IMR-90 (cell line): Measurements from ENCODE around the gene RALGPS1. TPM values are rescaled to one million over a fixed set of nuclear protein-coding genes. Genes with fewer than 3 reads are reported as not detected.

Source experiments
- ATAC-seq: fragments of 200-7000 bp; cut with Tn5 transposase; 2 replicates; pipeline ENCODE4 v1.9.1; 2020; ENCODE audit warnings: low read depth, mild to moderate bottlenecking, moderate library complexity
- BruUV-seq: library from RNA; stranded (reverse); fragments of 400-500 nt; replicated peaks from 2 replicates; lab custom pipeline; 2021; lab: Mats Ljungman, UMichigan
- CTCF ChIA-PET: fragments of 300-600 bp; formaldehyde crosslinking; extraction: SDS; loops from one replicate; lab custom pipeline; 2021; ENCODE audit warnings: antibody characterized with exemption; lab: Yijun Ruan, JAX
- POLR2A ChIA-PET: fragments of 300-600 bp; sonication (Branson Sonifier 250); formaldehyde crosslinking; loops from one replicate; lab custom pipeline; 2022; ENCODE audit warnings: antibody characterized with exemption; ENCODE audit not compliant: unreplicated experiment; lab: Charles Lee
- DNase-seq: peaks from one replicate; pipeline ENCODE4 v3.0.0; 2013
- H2AFZ ChIP-seq: replicated peaks from 2 replicates; pipeline ENCODE3; 2013; ENCODE audit warnings: low read length, mild to moderate bottlenecking; ENCODE audit not compliant: poor library complexity
- H2AK5ac ChIP-seq: 2 replicates; pipeline ENCODE4 v1.6.1; 2013; ENCODE audit warnings: low read depth, low read length, inconsistent platforms
- H2AK9ac ChIP-seq: replicated peaks from 2 replicates; pipeline ENCODE3; 2013; ENCODE audit warnings: mild to moderate bottlenecking, low read depth, low read length, moderate library complexity; ENCODE audit not compliant: poor library complexity
- H2BK120ac ChIP-seq: 2 replicates; pipeline ENCODE4 v1.6.1; 2013; ENCODE audit warnings: low read depth, low read length, inconsistent platforms
- H2BK15ac ChIP-seq: 3 replicates; pipeline ENCODE4 v1.6.1; 2013; ENCODE audit warnings: low read depth, low read length, inconsistent platforms
- H2BK20ac ChIP-seq: 2 replicates; pipeline ENCODE4 v1.6.1; 2013; ENCODE audit warnings: low read depth, mild to moderate bottlenecking, inconsistent platforms, low read length, moderate library complexity
- H2BK5ac ChIP-seq: 2 replicates; pipeline ENCODE4 v1.6.1; 2013; ENCODE audit warnings: mild to moderate bottlenecking, low read depth, low read length, inconsistent platforms; ENCODE audit not compliant: poor library complexity, severe bottlenecking
- H3K14ac ChIP-seq: replicated peaks from 2 replicates; pipeline ENCODE4 v1.6.1; 2013; ENCODE audit warnings: low read depth, low read length, inconsistent platforms
- H3K18ac ChIP-seq: 2 replicates; pipeline ENCODE4 v1.6.1; 2013; ENCODE audit warnings: low read depth, low read length, control low read depth
- H3K23ac ChIP-seq: 2 replicates; pipeline ENCODE4 v1.6.1; 2013; ENCODE audit warnings: low read depth, low read length, inconsistent platforms
- H3K27ac ChIP-seq: 2 replicates; pipeline ENCODE4 v1.5.1; 2013; ENCODE audit warnings: mild to moderate bottlenecking, control low read depth, low read length; ENCODE audit not compliant: insufficient read depth
- H3K27me3 ChIP-seq: 2 replicates; pipeline ENCODE4 v1.6.1; 2013; ENCODE audit warnings: low read length; ENCODE audit not compliant: control insufficient read depth, insufficient read depth
- H3K36me3 ChIP-seq: 2 replicates; pipeline ENCODE4 v1.6.1; 2013; ENCODE audit warnings: low read length, mixed read lengths; ENCODE audit not compliant: control insufficient read depth, insufficient read depth
- H3K4ac ChIP-seq: 2 replicates; pipeline ENCODE4 v1.6.1; 2013; ENCODE audit warnings: low read depth, low read length, inconsistent platforms
- H3K4me1 ChIP-seq: 2 replicates; pipeline ENCODE4 v1.6.1; 2013; ENCODE audit warnings: low read length, mixed read lengths; ENCODE audit not compliant: control insufficient read depth, insufficient read depth
- H3K4me2 ChIP-seq: 2 replicates; pipeline ENCODE4 v1.6.1; 2013; ENCODE audit warnings: low read depth, mild to moderate bottlenecking, control low read depth, low read length, moderate library complexity
- H3K4me3 ChIP-seq: 2 replicates; pipeline ENCODE4 v1.5.1; 2013; ENCODE audit warnings: low read depth, mild to moderate bottlenecking, control low read depth, low read length, moderate library complexity; ENCODE audit not compliant: insufficient read depth
- H3K56ac ChIP-seq: 2 replicates; pipeline ENCODE4 v1.6.1; 2013; ENCODE audit warnings: low read length, inconsistent platforms; ENCODE audit not compliant: insufficient read depth; ENCODE audit errors: extremely low read depth
- H3K79me1 ChIP-seq, 2 experiments: 2 replicates each; pipeline ENCODE4 v1.6.1; 2013; ENCODE audit warnings: low read length in 2 of 2, inconsistent platforms in 1 of 2, low read depth in 1 of 2
- H3K9ac ChIP-seq: 2 replicates; pipeline ENCODE4 v1.6.1; 2013; ENCODE audit warnings: low read depth, low read length, control low read depth
- H3K9me1 ChIP-seq: 2 replicates; pipeline ENCODE4 v1.6.1; 2013; ENCODE audit warnings: low read length, inconsistent platforms; ENCODE audit not compliant: insufficient read depth
- H3K9me3 ChIP-seq: 2 replicates; pipeline ENCODE4 v1.6.1; 2013; ENCODE audit warnings: low read length; ENCODE audit not compliant: control insufficient read depth, insufficient read depth
- H4K20me1 ChIP-seq: 2 replicates; pipeline ENCODE4 v1.6.1; 2013; ENCODE audit warnings: low read length, inconsistent platforms; ENCODE audit not compliant: insufficient read depth
- H4K5ac ChIP-seq: 2 replicates; pipeline ENCODE4 v1.6.1; 2013; ENCODE audit warnings: mild to moderate bottlenecking, low read depth, low read length, control low read depth
- H4K8ac ChIP-seq, 2 experiments: 2 replicates each; pipeline ENCODE4 v1.6.1; 2013; ENCODE audit warnings: low read depth in 2 of 2, low read length in 2 of 2, control low read depth in 1 of 2, inconsistent platforms in 1 of 2
- H4K91ac ChIP-seq: 2 replicates; pipeline ENCODE4 v1.6.1; 2013; ENCODE audit warnings: low read depth, low read length, inconsistent platforms; ENCODE audit not compliant: insufficient read depth
- BHLHE40 ChIP-seq: fragments of 150-350 bp; IDR thresholded peaks from 2 replicates; pipeline ENCODE4 v1.6.1; 2016; ENCODE audit warnings: mild to moderate bottlenecking, low read depth, low read length
- CEBPB ChIP-seq: IDR thresholded peaks from 2 replicates; pipeline ENCODE4 v1.6.1; 2012; ENCODE audit warnings: low read depth, low read length, improper control_type of control experiment
- CHD1 ChIP-seq: IDR thresholded peaks from 2 replicates; pipeline ENCODE4 v1.6.1; 2012; ENCODE audit warnings: low read depth, low read length, improper control_type of control experiment
- FOS ChIP-seq: fragments of 150-350 bp; IDR thresholded peaks from 2 replicates; pipeline ENCODE4 v1.6.1; 2016; ENCODE audit warnings: low read depth, low read length
- MAFK ChIP-seq: IDR thresholded peaks from 2 replicates; pipeline ENCODE4 v1.6.1; 2012; ENCODE audit warnings: low read depth, low read length, improper control_type of control experiment
- MAZ ChIP-seq: IDR thresholded peaks from 2 replicates; pipeline ENCODE4 v1.6.1; 2012; ENCODE audit warnings: low read depth, mild to moderate bottlenecking, low read length, improper control_type of control experiment, moderate library complexity, borderline replicate concordance
- MXI1 ChIP-seq: IDR thresholded peaks from 2 replicates; pipeline ENCODE4 v1.6.1; 2012; ENCODE audit warnings: low read depth, mild to moderate bottlenecking, low read length, moderate library complexity, borderline replicate concordance
- NFE2L2 ChIP-seq: fragments of 150-350 bp; IDR thresholded peaks from 2 replicates; pipeline ENCODE4 v1.6.1; 2016; ENCODE audit warnings: low read depth, mild to moderate bottlenecking, low read length
- POLR2A ChIP-seq: IDR thresholded peaks from 2 replicates; pipeline ENCODE4 v1.6.1; 2012; ENCODE audit warnings: mild to moderate bottlenecking, low read depth, low read length
- RAD21 ChIP-seq: IDR thresholded peaks from 2 replicates; pipeline ENCODE4 v1.6.1; 2012; ENCODE audit warnings: low read length, improper control_type of control experiment
- RCOR1 ChIP-seq: IDR thresholded peaks from 2 replicates; pipeline ENCODE4 v1.6.1; 2012; ENCODE audit warnings: mild to moderate bottlenecking, low read length, improper control_type of control experiment; ENCODE audit not compliant: insufficient replicate concordance
- RFX5 ChIP-seq: IDR thresholded peaks from 2 replicates; pipeline ENCODE4 v1.8.0; 2012; ENCODE audit warnings: low read depth, mild to moderate bottlenecking, low read length, moderate library complexity
- SMC3 ChIP-seq: fragments of 150-350 bp; IDR thresholded peaks from 2 replicates; pipeline ENCODE4 v1.6.1; 2016; ENCODE audit warnings: low read depth, mild to moderate bottlenecking, antibody characterized with exemption, low read length, moderate library complexity
- USF2 ChIP-seq: fragments of 150-350 bp; IDR thresholded peaks from 2 replicates; pipeline ENCODE4 v1.6.1; 2017; ENCODE audit warnings: mild to moderate bottlenecking, antibody characterized with exemption, low read length, low read depth
- WGBS, 2 experiments: methylation state at CpG; one replicate each; pipeline versions ENCODE4 v1.1.5 to v1.1.7; 2013; ENCODE audit warnings: missing lambda C conversion rate in 2 of 2; ENCODE audit not compliant: insufficient read length in 1 of 2; ENCODE audit errors: extremely low coverage in 2 of 2; 5-methylcytosine and 5-hydroxymethylcytosine counted together
- dilution Hi-C: fragments of 300-500 bp; cut with HindIII; formaldehyde crosslinking; loops from one replicate; pipeline ENCODE4 v1.14.3; 2018; ENCODE audit warnings: low sequenced_read_pairs; ENCODE audit not compliant: unreplicated experiment
- in situ Hi-C: fragments of 300-500 bp; cut with MboI; formaldehyde crosslinking; loops from 3 replicates; pipeline ENCODE4 v1.14.3; 2019; ENCODE audit warnings: low sequenced_read_pairs, inconsistent platforms, mixed read lengths
- intact Hi-C: fragments of 100-400 bp; cut with micrococcal nuclease; formaldehyde crosslinking; loops from 2 replicates; pipeline ENCODE4 v1.10.0; 2022
- polyA plus RNA-seq, 3 experiments: library from polyadenylated mRNA; depleted of rRNA; stranded (reverse); fragments of >200 nt; gene quantifications; 2 replicates each; pipeline ENCODE4 v1.2.3, GENCODE V29; 2012; ENCODE audit warnings: low replicate concordance in 1 of 3
- total RNA-seq: library from RNA; depleted of rRNA; stranded (reverse); fragments of >200 nt; gene quantifications from 2 replicates; pipeline ENCODE4 v1.2.3, GENCODE V29; 2012
- TF ChIP-seq, protein P1 (sequence below): fragments of 150-350 bp; IDR thresholded peaks from 2 replicates; pipeline ENCODE4 v1.6.1; 2016; ENCODE audit warnings: low read depth, mild to moderate bottlenecking, low read length, moderate library complexity, borderline replicate concordance

The RALGPS1 gene
- total and polyA plus RNA-seq, 2 of the 4 experiments (the other 2 are of a cell fraction), result 0.90 to 2.8 TPM

GRCh38 chr9:127182901-127183746 lies 268.5 kb downstream of the RALGPS1 start:
- Histone ChIP-seq H2AFZ (no peak overlapping the region), H3K9me1 (peaks cover 12% of the 10 kb centered on the region), H3K18ac (no peak overlapping the region; the same call in 1 of the 2 replicates), H3K4me3 (no peak overlapping the region), H3K27ac (no peak overlapping the region), H2BK5ac (no peak overlapping the region), H3K9ac (no peak overlapping the region), H2BK15ac (0 out of 3 replicates have a peak overlapping the region, but pooled peaks have one; percentile 10), H2BK20ac (peak overlapping the region; percentile 18; the same call in 1 of the 2 replicates), H3K14ac (no peak overlapping the region), H2AK5ac (peak overlapping the region; percentile 68), H2BK120ac (no peak overlapping the region), H4K20me1 (no peaks in the 10 kb centered on the region), H3K36me3 (no peaks in the 10 kb centered on the region), H3K79me1 (no peaks in the 10 kb centered on the region), H4K8ac (no peak overlapping the region), H3K4me1 (peaks cover 35% of the 10 kb centered on the region), H2AK9ac (no peak overlapping the region), H4K91ac (no peak overlapping the region), H3K23ac (no peak overlapping the region), H3K9me3 (no peaks in the 10 kb centered on the region), H3K27me3 (no peaks in the 10 kb centered on the region), H3K4ac (peak overlapping the region; percentile 16; the same call in 1 of the 2 replicates), H3K4me2 (no peak overlapping the region), H3K56ac (no peak overlapping the region), H4K5ac (no peak overlapping the region)
- dilution Hi-C loops (no loop called here), intact Hi-C loops (no loop called here), in situ Hi-C loops (no loop called here)
- ChIA-PET POLR2A (no interaction called here), CTCF (no interaction called here)
- no peak for DNase-seq
- 89% methylated on average over 6 of the region's 14 CpGs; no CpG with 5 or more reads in 1 of the 2 experiments for WGBS, 2 experiments
- BruUV-seq, result no TSS peak
- no peak for ATAC-seq
- TF ChIP-seq CEBPB (no peak), RAD21 (no peak), SMC3 (no peak), BHLHE40 (no peak), MXI1 (no peak), RCOR1 (no peak), USF2 (no peak), MAZ (no peak), POLR2A (no peak), MAFK (no peak), RFX5 (no peak), FOS (no peak), NFE2L2 (no peak), CHD1 (no peak)
- TF ChIP-seq, protein P1, sequence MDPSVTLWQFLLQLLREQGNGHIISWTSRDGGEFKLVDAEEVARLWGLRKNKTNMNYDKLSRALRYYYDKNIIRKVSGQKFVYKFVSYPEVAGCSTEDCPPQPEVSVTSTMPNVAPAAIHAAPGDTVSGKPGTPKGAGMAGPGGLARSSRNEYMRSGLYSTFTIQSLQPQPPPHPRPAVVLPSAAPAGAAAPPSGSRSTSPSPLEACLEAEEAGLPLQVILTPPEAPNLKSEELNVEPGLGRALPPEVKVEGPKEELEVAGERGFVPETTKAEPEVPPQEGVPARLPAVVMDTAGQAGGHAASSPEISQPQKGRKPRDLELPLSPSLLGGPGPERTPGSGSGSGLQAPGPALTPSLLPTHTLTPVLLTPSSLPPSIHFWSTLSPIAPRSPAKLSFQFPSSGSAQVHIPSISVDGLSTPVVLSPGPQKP, result no peak
